GM15510 (cell line): ENCODE results near the gene PAFAH2.

Source experiments
- POLR2A ChIP-seq: IDR thresholded peaks from 3 replicates; pipeline ENCODE4 v1.6.1; 2011; ENCODE audit warnings: borderline replicate concordance; ENCODE audit not compliant: insufficient read length; ENCODE audit errors: extremely low read depth

PAFAH2 gene

GRCh38 chr1:26023826-26024225, 26.0 kb upstream of the PAFAH2 start:
- no peak for TF ChIP-seq POLR2A

- no peak for TF ChIP-seq POLR2A
Observed at GRCh38 chr1:26023009-26023408, 25.1 kb upstream of the PAFAH2 start.

- TF ChIP-seq POLR2A, result no peak
Observed at GRCh38 chr1:26022404-26022779, 24.5 kb upstream of the PAFAH2 start.

GRCh38 chr1:26021647-26022403, 24.0 kb upstream of the PAFAH2 start, which contains the start of gene EXTL1:
Gene EXTL1 (plus strand): TSS chr1:26021775. CDS start chr1:26022647, 872 bp downstream.
- TF ChIP-seq POLR2A, result no peak

GRCh38 chr1:26020941-26021646, 23.2 kb upstream of the PAFAH2 start:
- TF ChIP-seq POLR2A, result no peak

GRCh38 chr1:26020330-26020768, 22.5 kb upstream of the PAFAH2 start:
- TF ChIP-seq POLR2A, result no peak

GRCh38 chr1:26019641-26020315, 21.9 kb upstream of the PAFAH2 start:
- no peak for TF ChIP-seq POLR2A

GRCh38 chr1:26017606-26018005, 19.7 kb upstream of the PAFAH2 start:
- TF ChIP-seq POLR2A, result no peak

- no peak for TF ChIP-seq POLR2A
Observed at GRCh38 chr1:26016953-26017545, 19.2 kb upstream of the PAFAH2 start.

- TF ChIP-seq POLR2A, result no peak
Observed at GRCh38 chr1:26016258-26016952, 18.5 kb upstream of the PAFAH2 start.

GRCh38 chr1:26015358-26015757, 17.5 kb upstream of the PAFAH2 start:
- TF ChIP-seq POLR2A, result no peak

- no peak for TF ChIP-seq POLR2A
Observed at GRCh38 chr1:26014179-26014578, 16.3 kb upstream of the PAFAH2 start.

- TF ChIP-seq POLR2A, result no peak
Observed at GRCh38 chr1:26012864-26013263, 15.0 kb upstream of the PAFAH2 start.

GRCh38 chr1:26010825-26011224, 13.0 kb upstream of the PAFAH2 start:
- no peak for TF ChIP-seq POLR2A

- no peak for TF ChIP-seq POLR2A
Observed at GRCh38 chr1:26009796-26010447, 12.1 kb upstream of the PAFAH2 start.

- no peak for TF ChIP-seq POLR2A
Observed at GRCh38 chr1:26006710-26007109, 8.8 kb upstream of the PAFAH2 start.
